ENCODE data around the gene PPIL3.

DNA sequence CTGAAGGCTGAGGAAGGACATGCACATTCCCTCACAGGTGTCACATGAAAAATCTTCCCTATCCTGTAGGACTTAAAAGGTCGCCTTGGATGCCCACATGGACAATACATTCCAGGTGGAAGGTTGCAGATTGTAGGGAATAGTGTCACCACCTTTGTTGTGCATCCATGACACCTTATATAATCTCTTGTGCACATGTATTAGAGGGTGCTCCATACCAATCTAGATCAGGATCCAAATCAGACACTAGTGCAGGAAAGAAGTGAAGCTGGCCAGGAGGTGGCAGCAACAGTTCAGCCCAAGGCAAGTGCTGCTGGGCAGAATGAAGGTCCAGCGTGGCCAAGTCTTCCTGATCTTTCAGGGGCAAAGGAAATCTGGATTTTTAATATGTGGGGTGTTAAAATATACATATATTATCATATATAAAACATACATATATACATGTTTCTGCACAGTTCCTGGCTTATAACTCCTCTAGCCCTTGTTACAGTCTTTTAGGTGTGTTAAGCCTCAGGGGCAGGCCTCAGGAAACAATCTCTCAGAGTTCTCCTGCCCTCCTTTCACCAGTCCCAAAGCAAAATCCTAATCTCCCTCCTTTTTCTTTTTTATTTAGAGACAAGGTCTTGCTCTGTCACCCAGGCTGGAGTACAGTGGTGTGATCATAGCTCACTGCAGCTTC, 16.9 kb upstream of the PPIL3 start:
- TF ChIP-seq CTCF (conservative IDR thresholded peaks at IDR 0.05; ENCODE audit: low read depth, low read length) (peak; percentile 74), EZH2 (IDR thresholded peaks at IDR 0.05; ENCODE audit: borderline replicate concordance, low read depth, low read length, poor library complexity, severe bottlenecking) (no peak)

All from A673 (cell line).